HepG2 (cell line): ENCODE data around the gene NSMCE1. TPM values are rescaled to one million over a fixed set of nuclear protein-coding genes. Genes with fewer than 3 reads are reported as not detected.

Experiments
- ARID4A ChIP-seq: sonication (generic); formaldehyde crosslinking; IDR thresholded peaks from 2 replicates; pipeline ENCODE4 v1.5.0; 2020; ENCODE audit warnings: mild to moderate bottlenecking, missing genetic modification reagents, borderline replicate concordance
- BRCA1 ChIP-seq: sonication (generic); formaldehyde crosslinking; IDR thresholded peaks from 2 replicates; pipeline ENCODE4 v1.4.0; 2020; ENCODE audit warnings: missing genetic modification reagents
- CHD2 ChIP-seq: IDR thresholded peaks from 2 replicates; pipeline ENCODE4 v1.6.1; 2011; ENCODE audit warnings: low read depth, low read length, improper control_type of control experiment
- GABPB1 ChIP-seq: IDR thresholded peaks from 2 replicates; pipeline ENCODE4 v1.6.1; 2016; ENCODE audit warnings: mild to moderate bottlenecking, missing genetic modification reagents, moderate library complexity, missing compliant biosample characterization
- HDAC6 ChIP-seq: fragments of 200-600 bp; sonication (generic); IDR thresholded peaks from 2 replicates; pipeline ENCODE4 v1.7.0; 2017; ENCODE audit warnings: mild to moderate bottlenecking, antibody characterized with exemption, low read length, low read depth
- MBD4 ChIP-seq: IDR thresholded peaks from 2 replicates; pipeline ENCODE4 v1.6.1; 2012; ENCODE audit warnings: low read length, inconsistent platforms, borderline replicate concordance
- MIER2 ChIP-seq: IDR thresholded peaks from 2 replicates; pipeline ENCODE4 v1.6.1; 2016; ENCODE audit warnings: missing biosample characterization, missing genetic modification reagents
- PAXIP1 ChIP-seq: sonication (generic); formaldehyde crosslinking; conservative IDR thresholded peaks from 2 replicates; pipeline ENCODE4 v1.4.0; 2020; ENCODE audit warnings: mild to moderate bottlenecking, missing genetic modification reagents, moderate library complexity
- PHF8 ChIP-seq: sonication (generic); formaldehyde crosslinking; IDR thresholded peaks from 2 replicates; pipeline ENCODE4 v1.5.0; 2020; ENCODE audit warnings: missing genetic modification reagents
- POLR2A ChIP-seq, 2 experiments: IDR thresholded peaks; 2 replicates each; pipeline ENCODE4 v1.6.1; 2011; ENCODE audit warnings: low read depth in 2 of 2, low read length in 2 of 2, mild to moderate bottlenecking in 1 of 2, moderate library complexity in 1 of 2; ENCODE audit not compliant: insufficient read depth in 1 of 2
- POLR2AphosphoS2 ChIP-seq: IDR thresholded peaks from 2 replicates; pipeline ENCODE4 v1.6.1; 2011; ENCODE audit warnings: low read depth, low read length, improper control_type of control experiment
- RAD21 ChIP-seq: fragments of 450-650 bp; formaldehyde crosslinking; IDR thresholded peaks from 2 replicates; pipeline ENCODE4 v1.5.0; 2020; ENCODE audit warnings: mild to moderate bottlenecking
- ZFP41 ChIP-seq: sonication (generic); formaldehyde crosslinking; IDR thresholded peaks from 2 replicates; pipeline ENCODE4 v1.4.0; 2020; ENCODE audit warnings: mild to moderate bottlenecking, missing genetic modification reagents, borderline replicate concordance
- ZNF18 ChIP-seq: sonication (generic); formaldehyde crosslinking; IDR thresholded peaks from 2 replicates; pipeline ENCODE4 v1.8.0; 2022; ENCODE audit warnings: mild to moderate bottlenecking, missing genetic modification reagents; ENCODE audit not compliant: insufficient replicate concordance
- ZNF335 ChIP-seq: sonication (generic); formaldehyde crosslinking; IDR thresholded peaks from 2 replicates; pipeline ENCODE4 v1.4.0; 2020; ENCODE audit warnings: missing genetic modification reagents
- ZNF598 ChIP-seq: sonication (generic); formaldehyde crosslinking; IDR thresholded peaks from 2 replicates; pipeline ENCODE4 v1.5.1; 2020; ENCODE audit warnings: mild to moderate bottlenecking, missing genetic modification reagents, borderline replicate concordance
- ZNF660 ChIP-seq: sonication (generic); formaldehyde crosslinking; IDR thresholded peaks from 2 replicates; pipeline ENCODE4 v1.5.1; 2020; ENCODE audit warnings: mild to moderate bottlenecking, low read depth, missing genetic modification reagents, borderline replicate concordance
- ZNF768 ChIP-seq: sonication (generic); formaldehyde crosslinking; IDR thresholded peaks from 2 replicates; pipeline ENCODE4 v1.4.0; 2020; ENCODE audit warnings: missing genetic modification reagents
- ZNF776 ChIP-seq: sonication (generic); formaldehyde crosslinking; IDR thresholded peaks from 2 replicates; pipeline ENCODE4 v1.4.0; 2020; ENCODE audit warnings: mild to moderate bottlenecking, missing genetic modification reagents
- ZNF891 ChIP-seq: sonication (generic); formaldehyde crosslinking; IDR thresholded peaks from 2 replicates; pipeline ENCODE4 v1.5.0; 2020; ENCODE audit warnings: mild to moderate bottlenecking, missing genetic modification reagents
- polyA plus RNA-seq, 8 experiments: library from polyadenylated mRNA; depleted of rRNA in 3 of 8; stranded (reverse) in 7 of 8; unstranded in 1 of 8; fragments of >200 nt; fragmentation: Illumina TruSeq in 4 of 8; extraction: Trizol in 4 of 8; gene quantifications; 2 replicates each; pipeline versions ENCODE4 v1.2.1 to v1.2.3, GENCODE V29; 2011 to 2016; ENCODE audit warnings: low read depth in 4 of 8, missing spikeins in 1 of 8, mixed read lengths in 1 of 8; ENCODE audit not compliant: insufficient read depth in 1 of 8
- total RNA-seq, 5 experiments: library from RNA; depleted of rRNA; stranded (reverse); fragments of >200 nt; fragmentation: Illumina TruSeq; extraction: Trizol; gene quantifications; 2 replicates each; pipeline ENCODE4 v1.2.3, GENCODE V29; 2016; ENCODE audit warnings: low read depth in 1 of 5

Gene NSMCE1
- total and polyA plus RNA-seq, 2 of the 13 experiments (the other 11 are each of a cell fraction or from before 2014, with no cell fraction given) = 42.7 to 52.9 TPM

GRCh38 chr16:27214084-27214961 lies 54.2 kb downstream of the NSMCE1 start (continued):
- TF ChIP-seq CHD2 = no peak
- TF ChIP-seq ZFP41 = no peak
- no peak for TF ChIP-seq POLR2AphosphoS2
- peak; percentile 97 for TF ChIP-seq ZNF768 (CRISPR knock-in tag)
- TF ChIP-seq ZNF598 = no peak
- no peak for TF ChIP-seq ZNF776
- no peak for TF ChIP-seq RAD21 (CRISPR knock-in tag)
- TF ChIP-seq BRCA1 (CRISPR knock-in tag) = no peak
- TF ChIP-seq MBD4 = no peak
- peak; percentile 86 for TF ChIP-seq PAXIP1 (CRISPR knock-in tag)
- no peak; the same call in 1 of the 2 replicates for TF ChIP-seq PHF8 (CRISPR knock-in tag)
- TF ChIP-seq HDAC6 = no peak
- TF ChIP-seq ARID4A (CRISPR knock-in tag) = peak; percentile 41; the same call in 1 of the 2 replicates
- TF ChIP-seq ZNF891 (CRISPR knock-in tag) = no peak
- TF ChIP-seq MIER2 (CRISPR knock-in tag) = no peak
- no peak for TF ChIP-seq ZNF18 (CRISPR knock-in tag)
- no peak for TF ChIP-seq ZNF660
- no peak for TF ChIP-seq GABPB1 (CRISPR knock-in tag)
- TF ChIP-seq ZNF335 (CRISPR knock-in tag) = no peak
- TF ChIP-seq POLR2A (IDR thresholded peaks at IDR 0.05; ENCODE audit: insufficient read depth in 1 of 2, low read depth in 2 of 2, low read length in 2 of 2) = no peak
